SK-N-SH treated with all-trans-retinoic acid at 6 μM for 48 hours (cell line): Measurements from ENCODE around the gene CYB561.

Experiments
- GLIS3 ChIP-seq: fragments of 250-450 bp; sonication (Bioruptor Pico); IDR thresholded peaks from 2 replicates; pipeline ENCODE4 v1.5.0; 2020; ENCODE audit warnings: mild to moderate bottlenecking, moderate library complexity
- OSR1 ChIP-seq: fragments of 250-450 bp; sonication (Bioruptor Pico); IDR thresholded peaks from 2 replicates; pipeline ENCODE4 v1.8.0; 2022; ENCODE audit warnings: moderate library complexity, mild to moderate bottlenecking, inconsistent platforms
- PATZ1 ChIP-seq: fragments of 250-450 bp; sonication (Bioruptor Pico); IDR thresholded peaks from 2 replicates; pipeline ENCODE4 v1.8.0; 2020; ENCODE audit warnings: mild to moderate bottlenecking, moderate library complexity, borderline replicate concordance
- RARB ChIP-seq: fragments of 250-450 bp; sonication (Bioruptor Pico); IDR thresholded peaks from 2 replicates; pipeline ENCODE4 v1.8.0; 2021; ENCODE audit warnings: mild to moderate bottlenecking, moderate library complexity
- TCF4 ChIP-seq: fragments of 250-450 bp; sonication (Bioruptor Pico); IDR thresholded peaks from 2 replicates; pipeline ENCODE4 v1.8.0; 2021; ENCODE audit warnings: mild to moderate bottlenecking, moderate library complexity, borderline replicate concordance
- ZC3H10 ChIP-seq: fragments of 250-450 bp; sonication (Bioruptor Pico); IDR thresholded peaks from 2 replicates; pipeline ENCODE4 v1.5.1; 2021; ENCODE audit warnings: mild to moderate bottlenecking, moderate library complexity

DNA sequence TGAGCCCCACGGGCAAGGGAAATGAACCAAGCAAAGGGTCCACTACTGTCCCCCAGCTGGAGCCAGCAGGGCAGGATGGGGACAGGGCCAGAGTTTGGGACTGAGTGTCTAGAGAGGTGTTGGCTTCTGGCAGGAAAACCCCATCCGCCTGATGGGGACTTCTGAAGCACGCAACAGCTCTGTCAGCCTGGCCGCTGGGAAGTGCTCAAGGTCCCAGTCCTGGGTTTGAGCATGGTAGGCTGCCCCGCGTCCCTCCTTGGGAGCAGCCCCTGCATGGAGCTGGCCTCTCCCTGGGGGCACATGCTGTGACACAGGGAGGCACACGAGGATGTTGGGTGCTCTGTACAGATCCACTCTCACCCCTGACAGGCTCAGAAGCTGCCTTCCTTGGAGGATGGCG, 45.3 kb upstream of the CYB561 start:
- TF ChIP-seq OSR1 (CRISPR knock-in tag) (no peak), GLIS3 (CRISPR knock-in tag) (no peak), RARB (no peak), ZC3H10 (CRISPR knock-in tag) (no peak), TCF4 (CRISPR knock-in tag) (no peak), PATZ1 (CRISPR knock-in tag) (no peak)
